ENCODE measurements around the gene TES. TPM values are rescaled to one million over a fixed set of nuclear protein-coding genes. Genes with fewer than 3 reads are reported as not detected.

The TES gene
- total and polyA plus RNA-seq, 2 experiments from 2014 or later = 37.3 to 38.3 TPM

GRCh38 chr7:116298576-116298975, 88.2 kb downstream of the TES start:
- DNase-seq (ENCODE audit: low spot score) (no peak), ATAC-seq (no peak)
- Mint-ChIP-seq H3K36me3 (ENCODE audit: low read depth) (no peaks in the 10 kb centered on the region), H3K27ac (no peak overlapping the region), H3K4me3 (no peak overlapping the region), H3K9me3 (peaks cover 6% of the 10 kb centered on the region; the same call in 2 of the 3 replicates), H3K4me1 (no peaks in the 10 kb centered on the region), H3K27me3 (ENCODE audit: insufficient read depth, low read depth, poor library complexity) (no peaks in the 10 kb centered on the region)
- Histone ChIP-seq H2AFZ (no peak overlapping the region), H3K4me3 (no peak overlapping the region), H3K79me2 (replicated peaks; ENCODE audit: insufficient read depth) (no peaks in the 10 kb centered on the region), H3K27ac (ENCODE audit: low read depth) (no peak overlapping the region), H3K4me2 (no peak overlapping the region), H3K27me3 (ENCODE audit: insufficient read depth) (no peaks in the 10 kb centered on the region), H3K9me2 (ENCODE audit: insufficient read depth) (no peaks in the 10 kb centered on the region), H3K36me3 (ENCODE audit: insufficient read depth) (no peaks in the 10 kb centered on the region), H4K20me1 (replicated peaks; ENCODE audit: insufficient read depth) (no peaks in the 10 kb centered on the region), H3F3A (replicated peaks; ENCODE audit: low read depth) (no peaks in the 10 kb centered on the region), H3K4me1 (ENCODE audit: insufficient read depth) (no peaks in the 10 kb centered on the region)
- no peak for TF ChIP-seq EZH2phosphoT487 (IDR thresholded peaks at IDR 0.05; ENCODE audit: unreplicated experiment)
- TF ChIP-seq ZNF462 (CRISPR knock-in tag; IDR thresholded peaks at IDR 0.05) = no peak
- TF ChIP-seq CTCF (conservative IDR thresholded peaks at IDR 0.05; ENCODE audit: low read depth in 2 of 2) = no peak
- no peak for TF ChIP-seq POLR2AphosphoS5 (IDR thresholded peaks at IDR 0.05; ENCODE audit: low read depth)
- TF ChIP-seq ETS1 (IDR thresholded peaks at IDR 0.05) = no peak
- TF ChIP-seq JUNB (IDR thresholded peaks at IDR 0.05; ENCODE audit: unreplicated experiment) = no peak
- TF ChIP-seq REST (IDR thresholded peaks at IDR 0.05; ENCODE audit: unreplicated experiment) = no peak
- TF ChIP-seq ZNF331 (CRISPR knock-in tag; IDR thresholded peaks at IDR 0.05; ENCODE audit: low read depth) = no peak
- no peak for TF ChIP-seq STAT1 (IDR thresholded peaks at IDR 0.05; ENCODE audit: unreplicated experiment)
- TF ChIP-seq ZNF114 (CRISPR knock-in tag; IDR thresholded peaks at IDR 0.05) = no peak
- TF ChIP-seq CREB1 (CRISPR knock-in tag; IDR thresholded peaks at IDR 0.05; ENCODE audit: low read depth) = no peak
- no peak for TF ChIP-seq NANOG (IDR thresholded peaks at IDR 0.05; ENCODE audit: borderline replicate concordance)
- TF ChIP-seq EZH2 (IDR thresholded peaks at IDR 0.05; ENCODE audit: low read depth, unreplicated experiment) = no peak
